GM21360 (cell line): ENCODE data around the gene HHAT.
"Not testable (repeated sequence)": the region's sequence is repeated elsewhere in the genome, so short reads cannot be mapped to it uniquely, and the experiment has no call there.

ENCODE experiments used
- ATAC-seq: cut with Tn5 transposase; IDR thresholded peaks from one replicate; pipeline ENCODE4 v1.9.1; 2021; ENCODE audit warnings: mild to moderate bottlenecking, moderate library complexity; ENCODE audit not compliant: unreplicated experiment

Gene HHAT

GRCh38 chr1:210631399-210631798 lies 302.7 kb downstream of the HHAT start:
- ATAC-seq = no peak

DNA sequence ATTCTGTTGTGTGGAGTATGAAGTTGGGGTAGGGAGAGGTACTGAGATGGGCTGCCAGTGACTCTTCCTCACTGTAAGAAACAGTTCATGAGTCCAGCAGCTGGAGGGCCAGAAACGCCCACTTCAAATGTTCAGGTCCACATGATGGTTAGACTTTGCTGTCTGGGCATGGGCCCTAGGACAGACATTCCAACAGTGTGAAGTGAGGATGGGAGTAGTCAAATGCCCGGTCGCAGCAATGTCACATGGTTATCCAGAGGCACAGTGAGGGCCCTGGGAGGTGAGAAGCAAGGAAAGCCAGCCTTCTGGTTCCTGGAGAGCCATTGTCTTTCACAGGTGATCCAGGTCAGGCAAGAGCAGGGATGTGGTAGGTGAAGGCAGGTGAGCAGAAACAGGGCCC lies 304.4 kb downstream of the HHAT start:
- ATAC-seq = no peak

DNA sequence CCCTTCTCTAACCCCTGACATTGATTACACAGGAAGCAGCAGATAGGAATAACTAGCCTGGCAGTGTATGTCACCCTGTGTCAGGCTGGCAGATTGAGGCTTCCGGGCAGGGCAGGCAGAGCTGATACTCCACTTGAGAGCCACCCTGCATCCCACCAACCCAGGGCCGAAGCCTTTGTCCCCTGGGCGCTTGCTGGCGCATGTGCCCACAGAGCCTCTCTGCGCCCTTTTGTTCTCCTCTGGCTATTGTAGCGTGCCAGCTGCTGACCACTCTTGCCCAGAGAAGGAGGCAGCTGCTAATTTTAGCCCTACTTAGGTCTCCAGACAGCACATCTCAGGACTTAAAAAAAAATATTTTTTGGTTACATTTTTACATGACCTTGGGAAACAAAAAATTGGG lies 304.9 kb downstream of the HHAT start:
- ATAC-seq = no peak

GRCh38 chr1:210635108-210635507 lies 306.4 kb downstream of the HHAT start:
- no peak for ATAC-seq

- ATAC-seq = no peak
These were observed 312.9 kb downstream of the HHAT start for GRCh38 chr1:210641582-210641981.

GRCh38 chr1:210645582-210646257 lies 317.0 kb downstream of the HHAT start:
- ATAC-seq = no peak

DNA sequence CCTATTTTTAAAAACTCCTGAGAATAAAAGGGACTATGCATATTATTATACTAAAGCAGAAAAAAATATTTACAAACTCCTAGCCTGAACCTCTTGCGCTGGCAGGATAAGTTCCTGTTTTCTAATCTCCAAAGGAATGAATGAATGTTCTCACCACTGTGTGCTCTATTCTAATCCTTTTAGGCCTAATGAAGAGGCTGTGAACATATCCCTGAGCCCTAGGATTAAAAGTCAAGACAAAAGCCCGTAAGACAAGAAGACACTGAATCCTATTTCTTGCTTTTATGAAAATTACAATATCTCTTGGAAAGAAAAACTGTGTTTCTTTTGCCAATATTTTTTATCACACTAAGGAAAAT lies 317.5 kb downstream of the HHAT start:
- no peak for ATAC-seq

DNA sequence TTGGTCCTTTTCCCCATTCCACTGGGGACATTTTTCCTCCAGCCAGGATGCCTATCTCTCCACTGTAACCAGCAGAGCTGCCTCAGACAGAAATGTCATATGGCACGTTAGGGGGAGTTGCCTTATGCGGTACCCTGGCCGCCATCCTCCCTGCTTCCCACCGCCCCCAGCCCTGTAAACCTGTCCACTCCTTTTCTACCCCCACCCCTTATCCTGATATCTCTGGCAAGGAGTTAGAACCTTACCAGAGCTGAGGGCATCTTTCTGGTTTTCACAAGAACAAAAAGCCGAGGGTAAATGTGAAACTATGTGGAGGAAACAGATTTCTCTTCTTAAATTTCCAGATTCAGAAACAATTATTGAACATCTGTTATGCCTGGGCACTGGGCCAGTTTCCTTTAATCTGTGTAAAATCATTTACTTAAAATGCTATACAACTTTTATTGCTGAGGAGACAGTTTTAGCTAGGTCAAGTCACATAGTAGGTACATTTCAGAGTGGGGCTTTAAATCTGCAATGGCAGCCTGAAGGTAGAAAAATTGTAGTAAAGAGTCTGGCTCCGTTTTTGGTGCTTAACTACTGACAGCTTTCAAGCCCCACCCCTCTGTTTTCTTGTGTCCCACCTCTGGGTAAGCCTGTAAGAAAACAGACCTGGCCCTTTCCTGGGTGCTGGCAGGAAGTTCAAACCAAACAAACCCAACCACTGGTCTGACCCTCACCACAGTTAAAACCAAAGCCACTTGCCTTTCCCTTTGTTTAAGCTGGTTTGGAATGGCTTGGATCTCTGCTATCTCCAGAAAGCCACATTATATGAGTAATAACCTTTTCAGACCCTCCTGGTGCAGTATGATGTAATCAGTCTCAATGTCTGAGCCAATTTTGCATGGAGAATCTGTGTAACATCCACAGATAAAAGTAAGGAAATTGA lies 319.0 kb downstream of the HHAT start:
- no peak for ATAC-seq

GRCh38 chr1:210648588-210649269 lies 320.0 kb downstream of the HHAT start:
- ATAC-seq = no peak

- no peak for ATAC-seq
These were observed 321.7 kb downstream of the HHAT start for GRCh38 chr1:210650403-210650802.

- no peak for ATAC-seq
These were observed 323.7 kb downstream of the HHAT start for GRCh38 chr1:210652329-210652954.

DNA sequence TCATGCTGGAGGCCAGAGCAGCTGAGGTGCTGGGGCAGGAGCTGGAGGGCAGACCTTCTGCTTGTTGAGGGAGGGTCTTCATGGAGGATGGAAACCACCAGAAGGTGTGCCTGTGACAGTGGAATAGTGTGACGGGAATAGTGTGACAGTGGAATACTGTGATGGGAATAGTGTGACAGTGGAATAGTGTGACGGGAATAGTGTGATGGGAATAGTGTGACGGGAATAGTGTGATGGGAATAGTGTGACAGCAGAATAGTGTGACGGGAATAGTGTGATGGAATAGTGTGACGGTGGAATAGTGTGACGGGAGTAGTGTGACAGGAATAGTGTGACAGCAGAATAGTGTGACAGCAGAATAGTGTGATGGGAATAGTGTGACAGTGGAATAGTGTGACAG lies 325.1 kb downstream of the HHAT start:
- ATAC-seq = no peak

GRCh38 chr1:210654176-210654981 lies 325.7 kb downstream of the HHAT start:
- no peak for ATAC-seq

- ATAC-seq = no peak
These were observed 326.8 kb downstream of the HHAT start for GRCh38 chr1:210655511-210655910.

- ATAC-seq = no peak
These were observed 329.1 kb downstream of the HHAT start for GRCh38 chr1:210657806-210658205.

DNA sequence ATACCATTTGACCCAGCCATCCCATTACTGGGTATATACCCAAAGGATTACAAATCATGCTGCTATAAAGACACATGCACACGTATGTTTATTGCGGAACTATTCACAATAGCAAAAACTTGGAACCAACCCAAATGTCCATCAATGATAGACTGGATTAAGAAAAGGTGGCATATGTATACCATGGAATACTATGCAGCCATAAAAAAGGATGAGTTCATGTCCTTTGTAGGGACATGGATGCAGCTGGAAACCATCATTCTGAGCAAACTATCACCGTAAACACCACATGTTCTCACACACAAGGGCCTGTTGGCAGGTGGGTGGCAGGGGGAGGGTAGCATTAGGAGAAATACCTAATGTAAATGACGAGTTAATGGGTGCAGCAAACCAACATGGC lies 332.8 kb downstream of the HHAT start:
- ATAC-seq = not testable (repeated sequence)

GRCh38 chr1:210662291-210663050 lies 333.8 kb downstream of the HHAT start:
- no peak for ATAC-seq

GRCh38 chr1:210663730-210664573 lies 335.2 kb downstream of the HHAT start:
- ATAC-seq = no peak

DNA sequence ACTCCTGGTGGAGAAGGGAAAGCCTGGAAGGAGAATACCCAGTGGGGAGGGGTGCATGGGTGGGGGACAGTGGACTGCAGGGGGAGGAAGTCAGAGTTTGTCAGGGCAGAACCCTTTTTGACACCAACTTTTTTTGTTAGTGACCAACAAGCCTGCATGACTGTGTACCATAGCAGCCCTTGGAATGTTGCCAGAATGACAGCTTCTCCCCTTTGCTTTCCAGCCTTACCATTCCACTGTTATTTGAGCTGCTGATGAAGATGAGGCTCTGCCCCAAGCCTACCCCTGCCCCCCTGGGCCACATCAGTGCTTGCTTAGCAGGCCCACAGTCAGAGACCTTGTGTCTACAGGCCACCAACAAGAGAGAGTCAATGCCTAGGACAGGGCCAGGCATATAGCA lies 341.2 kb downstream of the HHAT start:
- ATAC-seq = no peak
